Hematopoietic multipotent progenitor cell treated with erythropoietin and hydrocortisone succinate and interleukin-3 and kit ligand, for 15 days (in vitro differentiated cells): ENCODE measurements around the gene VTN.

Experiments
- DNase-seq: peaks from one replicate; pipeline ENCODE4 v3.0.0-alpha.2; 2015; ENCODE audit warnings: low spot score

The VTN gene

GRCh38 chr17:28395968-28396367 lies 25.9 kb upstream of the VTN start:
- no peak for DNase-seq

DNA sequence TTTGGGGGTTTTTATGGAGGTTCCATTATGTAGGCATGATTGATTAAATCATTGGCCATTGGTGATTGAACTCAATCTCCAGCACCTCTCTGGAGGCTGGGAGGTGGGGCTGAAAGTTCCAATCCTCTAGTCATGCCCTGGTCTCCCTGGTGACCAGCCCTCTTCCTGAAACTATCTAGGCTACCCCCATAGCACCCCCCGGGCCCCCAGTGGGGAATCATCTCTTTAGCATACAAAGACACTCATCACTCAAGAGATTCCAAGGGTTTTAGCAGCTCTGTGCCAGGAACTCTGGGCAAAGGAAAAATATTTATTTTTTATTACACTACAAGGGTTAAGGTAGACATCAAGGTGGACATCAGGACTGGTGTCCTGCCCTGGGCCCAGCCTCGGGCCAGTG lies 25.3 kb upstream of the VTN start:
- DNase-seq, result no peak

DNA sequence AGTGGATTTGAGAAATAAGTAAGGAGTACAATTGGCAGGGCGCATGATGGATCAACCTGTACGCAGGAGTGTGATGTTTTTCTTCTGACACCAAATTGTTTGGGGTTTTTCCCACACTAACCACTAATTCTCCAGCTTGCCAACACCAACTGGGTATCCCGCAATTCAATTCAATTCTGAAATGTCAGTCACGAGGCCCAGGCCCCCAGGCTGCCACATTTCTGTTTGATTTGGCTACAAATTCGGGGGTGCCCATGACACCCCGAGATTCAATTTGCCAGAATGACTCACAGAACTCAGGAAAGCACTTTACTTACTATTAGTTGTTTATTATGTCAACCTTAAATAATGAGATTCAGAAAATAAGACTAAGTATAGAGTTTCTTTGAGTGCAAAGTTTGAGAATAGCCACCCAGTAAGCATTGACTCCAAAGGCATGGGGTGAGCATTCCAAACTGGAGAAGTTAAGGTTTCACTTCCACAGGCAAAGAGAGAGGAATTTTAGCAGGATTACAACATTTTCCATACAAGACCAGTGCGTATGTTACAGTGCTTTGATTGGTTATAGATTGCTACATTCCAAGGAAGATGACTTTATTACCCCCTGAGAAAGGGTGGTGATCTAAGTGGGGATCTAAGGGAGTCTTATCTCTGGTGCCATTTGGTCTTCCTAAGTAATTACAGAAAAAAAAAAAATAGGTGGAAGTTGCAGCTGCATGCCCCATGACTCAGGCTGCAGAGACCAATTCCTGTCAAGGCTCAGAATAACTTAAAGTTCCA lies 24.4 kb upstream of the VTN start:
- no peak for DNase-seq

GRCh38 chr17:28392491-28392890 lies 22.4 kb upstream of the VTN start:
- no peak for DNase-seq

- DNase-seq, result no peak
Observed at GRCh38 chr17:28391401-28391800, 21.3 kb upstream of the VTN start.

GRCh38 chr17:28390984-28391383 lies 20.9 kb upstream of the VTN start:
- DNase-seq, result no peak

DNA sequence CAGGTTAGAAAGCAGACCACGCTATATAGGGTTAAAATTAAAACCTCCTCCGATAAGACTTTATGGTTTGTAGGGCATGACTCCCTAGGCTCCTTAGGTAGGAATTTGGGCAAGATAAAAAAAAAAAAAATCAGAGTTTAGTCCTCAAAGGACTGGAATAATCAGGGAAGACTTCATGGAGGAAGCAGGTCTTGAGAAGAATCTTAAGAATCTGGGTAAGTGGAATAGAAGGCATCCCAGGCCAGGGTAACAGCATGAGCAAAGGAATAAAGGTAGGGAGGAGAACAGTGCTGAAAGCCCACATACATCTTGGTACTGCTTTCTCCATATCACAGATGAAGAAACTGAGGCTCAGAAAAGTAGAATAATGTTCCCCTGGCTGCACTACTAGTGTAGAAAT lies 20.5 kb upstream of the VTN start:
- DNase-seq, result no peak

GRCh38 chr17:28390141-28390540 lies 20.0 kb upstream of the VTN start:
- DNase-seq, result no peak

GRCh38 chr17:28388106-28388505 lies 18.0 kb upstream of the VTN start:
- DNase-seq, result no peak

DNA sequence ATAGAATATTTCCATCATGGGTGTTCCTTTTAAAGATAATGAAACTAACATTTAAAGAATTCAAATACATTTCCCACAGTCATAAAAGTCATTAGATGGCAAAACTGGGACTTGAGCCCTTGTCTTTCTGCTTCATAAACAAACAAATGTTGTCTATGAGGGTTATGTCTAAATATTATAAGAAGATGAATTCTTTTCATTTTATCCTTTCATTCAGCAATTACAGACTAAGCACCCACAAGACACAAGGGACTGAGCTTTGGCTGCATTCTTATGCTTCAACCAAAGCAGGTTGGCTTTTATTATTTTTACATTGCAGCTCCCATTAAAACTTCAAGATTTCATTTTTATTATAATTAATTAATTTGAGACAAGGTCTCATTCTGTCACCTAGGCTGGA lies 16.3 kb upstream of the VTN start:
- no peak for DNase-seq

GRCh38 chr17:28385406-28385805 lies 15.3 kb upstream of the VTN start:
- DNase-seq, result no peak

- DNase-seq, result no peak
Observed at GRCh38 chr17:28385037-28385400, 14.9 kb upstream of the VTN start.

DNA sequence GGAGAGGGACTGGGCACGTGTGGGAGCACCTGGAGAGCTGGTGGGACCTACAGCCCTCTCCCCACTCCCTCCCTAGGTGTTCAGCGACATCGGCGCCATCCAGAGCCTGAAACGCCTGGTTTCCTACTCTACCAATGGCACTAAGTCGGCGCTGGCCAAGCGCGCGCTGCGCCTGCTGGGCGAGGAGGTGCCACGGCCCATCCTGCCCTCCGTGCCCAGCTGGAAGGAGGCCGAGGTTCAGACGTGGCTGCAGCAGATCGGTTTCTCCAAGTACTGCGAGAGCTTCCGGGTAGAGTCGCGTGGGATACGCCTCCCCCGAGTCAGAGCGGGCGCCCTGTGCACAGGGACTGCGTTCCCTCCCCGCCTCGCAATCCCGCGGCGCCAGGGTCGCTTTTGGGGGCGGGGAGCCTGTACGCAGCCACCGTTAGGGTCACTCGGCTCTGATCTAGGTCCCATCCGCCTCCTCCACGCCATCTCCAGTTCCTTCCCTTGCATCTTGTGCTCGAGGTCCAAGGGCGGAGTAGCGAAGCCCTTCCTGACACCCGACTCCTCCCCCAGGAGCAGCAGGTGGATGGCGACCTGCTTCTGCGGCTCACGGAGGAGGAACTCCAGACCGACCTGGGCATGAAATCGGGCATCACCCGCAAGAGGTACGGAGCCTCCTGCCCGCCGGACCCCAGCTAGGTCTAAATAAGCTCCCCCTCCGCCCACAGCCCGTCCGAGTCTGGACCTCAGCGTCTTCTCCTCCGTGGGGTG lies 14.4 kb upstream of the VTN start:
- peak; percentile 15 for DNase-seq

DNA sequence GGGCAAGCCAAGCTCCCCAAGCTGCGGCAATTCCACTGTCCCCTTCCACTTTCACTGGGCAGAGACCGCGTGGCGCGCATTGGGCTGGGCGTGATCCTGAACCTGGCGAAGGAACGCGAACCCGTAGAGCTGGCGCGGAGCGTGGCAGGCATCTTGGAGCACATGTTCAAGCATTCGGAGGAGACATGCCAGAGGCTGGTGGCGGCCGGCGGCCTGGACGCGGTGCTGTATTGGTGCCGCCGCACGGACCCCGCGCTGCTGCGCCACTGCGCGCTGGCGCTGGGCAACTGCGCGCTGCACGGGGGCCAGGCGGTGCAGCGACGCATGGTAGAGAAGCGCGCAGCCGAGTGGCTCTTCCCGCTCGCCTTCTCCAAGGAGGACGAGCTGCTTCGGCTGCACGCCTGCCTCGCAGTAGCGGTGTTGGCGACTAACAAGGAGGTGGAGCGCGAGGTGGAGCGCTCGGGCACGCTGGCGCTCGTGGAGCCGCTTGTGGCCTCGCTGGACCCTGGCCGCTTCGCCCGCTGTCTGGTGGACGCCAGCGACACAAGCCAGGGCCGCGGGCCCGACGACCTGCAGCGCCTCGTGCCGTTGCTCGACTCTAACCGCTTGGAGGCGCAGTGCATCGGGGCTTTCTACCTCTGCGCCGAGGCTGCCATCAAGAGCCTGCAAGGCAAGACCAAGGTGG lies 11.2 kb upstream of the VTN start:
- no peak for DNase-seq

DNA sequence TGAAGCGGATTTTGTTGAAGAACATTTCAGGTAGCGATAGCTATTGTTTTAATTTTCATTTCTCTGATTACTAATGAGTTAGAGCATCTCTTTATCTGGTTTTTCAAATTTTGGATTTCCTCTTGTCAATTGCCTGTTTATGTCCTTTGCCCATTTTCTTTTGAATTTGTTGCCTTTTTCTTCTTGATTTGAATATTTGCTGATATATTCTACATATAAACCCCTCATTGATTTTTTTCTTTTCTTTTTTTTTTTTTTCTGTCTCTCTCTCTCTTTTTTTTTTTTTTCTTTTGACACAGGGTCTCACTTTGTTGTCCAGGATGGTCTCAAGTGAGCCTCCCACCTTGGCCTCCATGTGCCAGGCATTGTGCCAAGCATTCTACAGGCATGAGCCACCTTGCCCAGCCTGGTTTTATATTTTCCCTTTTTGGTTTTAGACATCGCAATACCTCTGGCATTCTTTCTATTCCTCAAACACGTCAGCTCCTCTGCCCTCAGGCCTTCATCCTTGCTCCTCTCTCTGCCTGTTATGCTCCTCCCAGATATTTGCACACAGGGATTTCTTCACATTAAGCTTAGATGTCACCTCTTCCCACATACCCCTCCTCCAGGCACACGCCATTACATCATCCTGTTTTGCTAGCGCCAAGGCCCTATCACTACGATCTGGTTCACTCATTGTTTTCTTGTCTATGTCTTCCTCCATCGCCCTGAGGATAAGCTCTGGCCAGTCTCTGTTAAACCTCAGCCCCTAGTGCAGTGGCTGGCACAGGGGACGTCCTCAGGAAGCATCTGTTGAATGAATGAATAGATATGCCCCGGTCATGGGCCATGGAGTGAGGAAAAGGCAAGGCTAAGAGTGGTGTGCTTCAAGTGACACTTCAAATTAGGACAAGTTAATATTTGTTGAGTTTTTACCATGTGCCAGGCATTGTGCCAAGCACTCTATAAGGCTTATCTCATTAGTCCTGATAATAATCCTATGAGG lies 10.0 kb upstream of the VTN start:
- no peak for DNase-seq

DNA sequence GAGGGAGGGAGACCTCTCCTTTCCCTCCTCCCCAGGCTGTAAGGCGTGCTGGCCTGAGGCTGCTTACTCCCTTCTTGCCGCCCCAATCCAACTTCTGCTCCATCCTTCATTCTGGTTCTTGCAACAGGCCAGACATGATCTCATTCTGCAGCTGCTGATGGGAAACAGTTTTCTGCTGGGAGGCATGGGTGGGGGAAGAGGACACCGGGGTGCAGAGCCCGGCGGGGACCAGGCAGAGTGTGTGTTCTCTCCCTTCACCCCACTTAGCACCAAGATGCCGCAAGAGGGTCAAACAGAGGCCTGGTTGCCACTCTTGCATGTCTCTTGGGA lies 2.8 kb upstream of the VTN start:
- no peak for DNase-seq

- no peak for DNase-seq
Observed at GRCh38 chr17:28372203-28372944, 2.3 kb upstream of the VTN start.

DNA sequence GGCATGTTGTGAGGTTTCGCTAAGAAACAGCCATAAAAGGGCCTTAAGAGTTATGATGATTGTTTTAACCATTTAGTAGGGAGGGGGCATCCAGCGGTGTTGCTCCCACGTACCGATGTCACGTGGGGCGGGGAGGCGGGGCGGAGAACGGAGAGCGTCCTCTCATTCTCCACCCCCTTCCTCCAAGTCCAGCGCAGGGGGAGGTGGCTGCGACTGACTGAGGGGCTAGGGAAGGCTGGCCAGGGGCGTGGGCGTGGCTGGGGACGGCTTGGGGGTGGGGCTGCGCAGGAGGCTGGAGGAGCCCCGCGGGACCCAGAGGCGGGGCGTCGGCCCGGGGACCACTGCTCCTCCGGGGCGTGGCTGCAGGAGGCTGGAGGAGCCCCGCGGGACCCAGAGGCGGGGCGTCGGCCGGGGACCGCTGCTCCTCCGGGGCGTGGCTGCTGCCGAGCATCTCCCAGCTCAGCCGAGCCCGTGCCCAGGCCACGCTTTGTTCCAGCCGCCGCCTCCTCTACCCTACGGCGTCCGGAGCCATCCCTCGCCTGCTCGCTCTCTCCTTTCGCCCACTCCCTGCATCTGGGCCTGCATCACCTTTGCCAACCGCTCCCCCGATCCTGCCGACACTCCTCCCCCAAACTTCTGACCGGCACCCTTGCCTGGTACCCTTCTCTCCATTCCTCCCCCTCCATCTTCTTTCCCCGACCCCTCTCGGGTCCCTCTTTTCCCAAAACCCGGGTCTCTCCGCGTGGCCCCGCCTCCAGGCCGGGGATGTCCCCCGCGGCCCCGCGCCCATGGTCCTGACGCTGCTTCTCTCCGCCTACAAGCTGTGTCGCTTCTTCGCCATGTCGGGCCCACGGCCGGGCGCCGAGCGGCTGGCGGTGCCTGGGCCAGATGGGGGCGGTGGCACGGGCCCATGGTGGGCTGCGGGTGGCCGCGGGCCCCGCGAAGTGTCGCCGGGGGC lies 1.4 kb upstream of the VTN start, which contains the start of gene SARM1:
SARM1 (plus strand) TSS at position 450 of the 958 bp plus-strand sequence; CDS start at position 789, 339 bp downstream.
- no peak for DNase-seq

- no peak for DNase-seq
Observed at GRCh38 chr17:28370744-28371103, 617 bp upstream of the VTN start.

DNA sequence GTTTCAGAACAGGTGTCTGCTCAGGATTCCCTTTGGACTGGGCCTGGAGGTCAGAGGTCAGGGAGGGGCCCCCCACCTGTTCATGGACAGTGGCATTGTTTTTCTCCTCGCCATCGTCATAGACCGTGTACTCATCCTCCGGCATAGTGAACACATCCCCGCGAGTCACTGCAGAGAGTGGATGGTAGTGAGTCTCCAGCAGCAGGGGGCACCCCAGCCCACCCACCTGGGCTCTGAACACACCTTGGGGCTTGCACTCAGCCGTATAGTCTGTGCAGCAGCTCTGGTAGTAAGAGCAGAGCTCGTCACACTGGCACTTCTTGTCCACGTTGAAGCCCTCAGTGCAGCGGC lies 448 bp downstream of the VTN start:
- no peak for DNase-seq
